ENCODE measurements around the gene TUBE1. TPM values are rescaled to one million over a fixed set of nuclear protein-coding genes. Genes with fewer than 3 reads are reported as not detected.

Gene TUBE1
- total and polyA plus RNA-seq, 4 donors: 10.1 to 59.2 (median 15.1) TPM

- Histone ChIP-seq H3K4me1 (ENCODE audit: control insufficient read depth in 5 of 5, insufficient read depth in 5 of 5, low read length in 5 of 5) (no peaks in the 10 kb centered on the region), H3K27me3 (ENCODE audit: control insufficient read depth in 3 of 3, insufficient read depth in 3 of 3, low read length in 2 of 3) (no peaks in the 10 kb centered on the region), H3K4me3 (no peak overlapping the region), H3K9me3 (ENCODE audit: control insufficient read depth in 4 of 4, insufficient read depth in 3 of 4, low read length in 3 of 4) (no peaks in the 10 kb centered on the region), H3K9ac (ENCODE audit: insufficient read depth in 1 of 2, low read length in 2 of 2) (no peak overlapping the region), H3K36me3 (ENCODE audit: control insufficient read depth in 4 of 4, insufficient read depth in 4 of 4, low read length in 4 of 4) (no peaks in the 10 kb centered on the region), H3K27ac (ENCODE audit: low read depth in 1 of 2, low read length in 1 of 2) (no peak overlapping the region)
- DNase-seq (no peak), ATAC-seq (ENCODE audit: insufficient read depth, low FRiP score) (no peak)
- 76 to 85% methylated on average over 3 of the region's 3 CpGs for WGBS, 2 donors
- no peak for TF ChIP-seq CTCF (IDR thresholded peaks at IDR 0.05; ENCODE audit: control extremely low read depth, extremely low read depth)
Measured at GRCh38 chr6:112044856-112045255, 42.4 kb downstream of the TUBE1 start.

GRCh38 chr6:112044196-112044595 is 43.1 kb downstream of the TUBE1 start:
- 70 to 72% methylated on average over 8 of the region's 8 CpGs for WGBS, 2 donors
- H3K27me3 ChIP-seq (ENCODE audit: control insufficient read depth in 3 of 3, insufficient read depth in 3 of 3, low read length in 2 of 3): no peaks in the 10 kb centered on the region
- no peaks in the 10 kb centered on the region for H3K9me3 ChIP-seq (ENCODE audit: control insufficient read depth in 4 of 4, insufficient read depth in 3 of 4, low read length in 3 of 4)
- DNase-seq (no peak), ATAC-seq (ENCODE audit: insufficient read depth, low FRiP score) (no peak)
- no peaks in the 10 kb centered on the region for H3K4me1 ChIP-seq (ENCODE audit: control insufficient read depth in 5 of 5, insufficient read depth in 5 of 5, low read length in 5 of 5)
- no peak overlapping the region for H3K9ac ChIP-seq (ENCODE audit: insufficient read depth in 1 of 2, low read length in 2 of 2)
- peak overlapping the region in 1 of 2 donors; percentile 59 for H3K27ac ChIP-seq (ENCODE audit: low read depth in 1 of 2, low read length in 1 of 2)
- no peak overlapping the region for H3K4me3 ChIP-seq
- H3K36me3 ChIP-seq (ENCODE audit: control insufficient read depth in 4 of 4, insufficient read depth in 4 of 4, low read length in 4 of 4): no peaks in the 10 kb centered on the region
- no peak for TF ChIP-seq CTCF (IDR thresholded peaks at IDR 0.05; ENCODE audit: control extremely low read depth, extremely low read depth)

GRCh38 chr6:112043032-112044007 is 44.0 kb downstream of the TUBE1 start:
- DNase-seq: peak; percentile 96 to 97 (median 97)
- Histone ChIP-seq H3K4me1 (ENCODE audit: control insufficient read depth in 5 of 5, insufficient read depth in 5 of 5, low read length in 5 of 5) (peaks cover 0 to under 1% (median 0%) of the 10 kb centered on the region in 5 donors), H3K9ac (ENCODE audit: insufficient read depth in 1 of 2, low read length in 2 of 2) (peak overlapping the region; percentile 78 to 99), H3K27me3 (ENCODE audit: control insufficient read depth in 3 of 3, insufficient read depth in 3 of 3, low read length in 2 of 3) (no peaks in the 10 kb centered on the region), H3K27ac (ENCODE audit: low read depth in 1 of 2, low read length in 1 of 2) (peak overlapping the region; percentile 40 to 82), H3K4me3 (peak overlapping the region; percentile 67), H3K9me3 (ENCODE audit: control insufficient read depth in 4 of 4, insufficient read depth in 3 of 4, low read length in 3 of 4) (no peaks in the 10 kb centered on the region), H3K36me3 (ENCODE audit: control insufficient read depth in 4 of 4, insufficient read depth in 4 of 4, low read length in 4 of 4) (no peaks in the 10 kb centered on the region)
- peak; percentile 94 for ATAC-seq (ENCODE audit: insufficient read depth, low FRiP score)
- WGBS, 2 donors: 0% methylated on average over 36 of the region's 36 CpGs
- TF ChIP-seq CTCF (IDR thresholded peaks at IDR 0.05; ENCODE audit: control extremely low read depth, extremely low read depth): peak; percentile 90
